SH-SY5Y (cell line): Measurements from ENCODE around the gene ETV3L.

ENCODE experiments used
- GATA2 ChIP-seq: IDR thresholded peaks from 2 replicates; pipeline ENCODE4 v1.6.1; 2011; ENCODE audit warnings: mild to moderate bottlenecking, low read depth, low read length
- GATA3 ChIP-seq: IDR thresholded peaks from 2 replicates; pipeline ENCODE4 v1.6.1; 2011; ENCODE audit warnings: low read depth, mild to moderate bottlenecking, low read length, moderate library complexity

ETV3L gene

GRCh38 chr1:157043685-157044084, 55.9 kb downstream of the ETV3L start:
- TF ChIP-seq GATA2 (no peak), GATA3 (no peak)

- TF ChIP-seq GATA2, result no peak
- TF ChIP-seq GATA3, result no peak
These were observed 56.8 kb downstream of the ETV3L start for GRCh38 chr1:157042846-157043245.
